Ramos (cell line): ENCODE measurements around the gene ABI1.
"Not testable (repeated sequence)": the region's sequence is repeated elsewhere in the genome, so short reads cannot be mapped to it uniquely, and the experiment has no call there.

ENCODE experiments used
- in situ Hi-C: fragments of 300-500 bp; cut with MboI; formaldehyde crosslinking; loops from one replicate; pipeline ENCODE4 v1.14.3; 2022; ENCODE audit warnings: low sequenced_read_pairs; ENCODE audit not compliant: unreplicated experiment

The ABI1 gene

GRCh38 chr10:26857553-26857952 lies 3.2 kb downstream of the ABI1 start:
- in situ Hi-C loops: not testable (repeated sequence)

- in situ Hi-C loops: no loop called here
Observed at GRCh38 chr10:26855186-26855585, 5.6 kb downstream of the ABI1 start.

GRCh38 chr10:26854524-26854923 lies 6.2 kb downstream of the ABI1 start:
- in situ Hi-C loops: no loop called here

- in situ Hi-C loops: no loop called here
Observed at GRCh38 chr10:26844396-26844975, 16.3 kb downstream of the ABI1 start.

GRCh38 chr10:26843736-26844135 lies 17.0 kb downstream of the ABI1 start:
- in situ Hi-C loops: no loop called here

GRCh38 chr10:26841733-26842317 lies 18.9 kb downstream of the ABI1 start:
- in situ Hi-C loops: no loop called here

GRCh38 chr10:26840938-26841732 lies 19.6 kb downstream of the ABI1 start:
- in situ Hi-C loops: no loop called here

GRCh38 chr10:26839966-26840627 lies 20.7 kb downstream of the ABI1 start:
- in situ Hi-C loops: no loop called here

- in situ Hi-C loops: no loop called here
Observed at GRCh38 chr10:26837139-26837538, 23.6 kb downstream of the ABI1 start.

GRCh38 chr10:26835025-26835424 lies 25.7 kb downstream of the ABI1 start:
- in situ Hi-C loops: no loop called here

- in situ Hi-C loops: no loop called here
Observed at GRCh38 chr10:26832960-26833359, 27.8 kb downstream of the ABI1 start.

- in situ Hi-C loops: no loop called here
Observed at GRCh38 chr10:26831936-26832335, 28.8 kb downstream of the ABI1 start.

- in situ Hi-C loops: no loop called here
Observed at GRCh38 chr10:26829810-26830515, 30.8 kb downstream of the ABI1 start.

GRCh38 chr10:26824015-26824690 lies 36.6 kb downstream of the ABI1 start:
- in situ Hi-C loops: no loop called here

- in situ Hi-C loops: no loop called here
Observed at GRCh38 chr10:26821699-26822570, 38.8 kb downstream of the ABI1 start.

GRCh38 chr10:26815500-26815899 lies 45.3 kb downstream of the ABI1 start:
- in situ Hi-C loops: no loop called here

- in situ Hi-C loops: no loop called here
Observed at GRCh38 chr10:26810435-26811026, 50.2 kb downstream of the ABI1 start.

GRCh38 chr10:26809973-26810372 lies 50.8 kb downstream of the ABI1 start:
- in situ Hi-C loops: no loop called here

GRCh38 chr10:26807532-26807931 lies 53.2 kb downstream of the ABI1 start:
- in situ Hi-C loops: no loop called here
